ENCODE results near the gene CLASRP. TPM values are rescaled to one million over a fixed set of nuclear protein-coding genes. Genes with fewer than 3 reads are reported as not detected.

The CLASRP gene
- total and polyA plus RNA-seq, 9 of the 15 experiments (the other 6 are each of a cell fraction or from before 2014, with no cell fraction given): 0.94 to 86.3 (median 44.0) TPM

DNA sequence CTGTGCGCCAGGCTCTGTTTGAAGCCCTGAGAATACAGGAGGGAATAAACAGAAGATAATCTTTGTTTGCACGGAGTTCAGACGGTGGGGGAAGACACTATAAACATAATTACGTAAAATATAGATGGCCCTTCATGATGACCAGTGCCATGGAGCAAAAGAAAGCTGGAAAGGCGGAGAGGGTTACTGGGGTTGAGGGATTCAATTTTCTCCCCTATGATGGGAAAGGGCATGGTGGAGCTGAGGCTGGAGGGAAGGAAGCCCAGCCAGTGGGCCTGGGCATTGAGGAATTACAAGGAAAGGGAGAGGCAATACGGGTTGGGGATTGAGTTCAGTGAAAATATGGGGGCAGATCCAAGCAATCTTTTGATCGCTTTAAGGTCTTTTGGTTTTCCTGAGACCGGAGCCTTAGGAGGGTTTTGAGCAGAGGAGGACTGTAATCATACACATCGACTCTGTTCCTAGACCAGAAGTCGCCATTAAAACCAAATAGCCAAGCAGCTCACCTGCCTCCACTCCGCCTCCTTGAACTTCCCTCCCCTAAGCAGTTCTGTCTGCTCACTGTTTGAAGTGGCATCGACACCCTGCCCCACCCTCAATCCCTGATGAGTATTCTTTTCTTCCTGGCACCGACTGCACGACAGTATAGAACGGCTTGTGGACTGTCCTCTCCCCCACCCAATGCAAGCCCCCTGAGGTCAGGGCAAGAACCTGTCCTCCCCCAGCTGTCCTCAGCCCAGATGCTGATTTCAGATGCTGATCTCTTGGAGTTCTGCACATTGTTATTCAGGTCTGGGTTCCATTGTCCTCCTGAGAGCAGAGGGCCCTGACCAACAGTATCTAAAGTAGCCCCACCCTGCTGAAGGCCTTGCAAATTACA lies 38.2 kb downstream of the CLASRP start (continued):
- TF ChIP-seq, protein P1, sequence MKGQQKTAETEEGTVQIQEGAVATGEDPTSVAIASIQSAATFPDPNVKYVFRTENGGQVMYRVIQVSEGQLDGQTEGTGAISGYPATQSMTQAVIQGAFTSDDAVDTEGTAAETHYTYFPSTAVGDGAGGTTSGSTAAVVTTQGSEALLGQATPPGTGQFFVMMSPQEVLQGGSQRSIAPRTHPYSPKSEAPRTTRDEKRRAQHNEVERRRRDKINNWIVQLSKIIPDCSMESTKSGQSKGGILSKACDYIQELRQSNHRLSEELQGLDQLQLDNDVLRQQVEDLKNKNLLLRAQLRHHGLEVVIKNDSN (CRISPR knock-in tag; IDR thresholded peaks at IDR 0.05): peak; percentile 18; the same call in 1 of the 2 replicates
- TF ChIP-seq, protein P2, sequence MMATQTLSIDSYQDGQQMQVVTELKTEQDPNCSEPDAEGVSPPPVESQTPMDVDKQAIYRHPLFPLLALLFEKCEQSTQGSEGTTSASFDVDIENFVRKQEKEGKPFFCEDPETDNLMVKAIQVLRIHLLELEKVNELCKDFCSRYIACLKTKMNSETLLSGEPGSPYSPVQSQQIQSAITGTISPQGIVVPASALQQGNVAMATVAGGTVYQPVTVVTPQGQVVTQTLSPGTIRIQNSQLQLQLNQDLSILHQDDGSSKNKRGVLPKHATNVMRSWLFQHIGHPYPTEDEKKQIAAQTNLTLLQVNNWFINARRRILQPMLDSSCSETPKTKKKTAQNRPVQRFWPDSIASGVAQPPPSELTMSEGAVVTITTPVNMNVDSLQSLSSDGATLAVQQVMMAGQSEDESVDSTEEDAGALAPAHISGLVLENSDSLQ (IDR thresholded peaks at IDR 0.05): no peak
- TF ChIP-seq SNRNP70 (optimal IDR thresholded peaks at IDR 0.05; ENCODE audit: low read depth, low read length) (no peak), ATF4 (CRISPR knock-in tag; IDR thresholded peaks at IDR 0.05) (no peak), TARDBP (IDR thresholded peaks at IDR 0.05) (no peak), TEAD1 (CRISPR knock-in tag; IDR thresholded peaks at IDR 0.05) (no peak), THRB (CRISPR knock-in tag; conservative IDR thresholded peaks at IDR 0.05) (no peak), ZNF217 (CRISPR knock-in tag; IDR thresholded peaks at IDR 0.05) (no peak), RB1 (IDR thresholded peaks at IDR 0.05; ENCODE audit: low read depth) (no peak), ZNF449 (CRISPR knock-in tag; IDR thresholded peaks at IDR 0.05) (no peak)
- TF ChIP-seq, protein P3, sequence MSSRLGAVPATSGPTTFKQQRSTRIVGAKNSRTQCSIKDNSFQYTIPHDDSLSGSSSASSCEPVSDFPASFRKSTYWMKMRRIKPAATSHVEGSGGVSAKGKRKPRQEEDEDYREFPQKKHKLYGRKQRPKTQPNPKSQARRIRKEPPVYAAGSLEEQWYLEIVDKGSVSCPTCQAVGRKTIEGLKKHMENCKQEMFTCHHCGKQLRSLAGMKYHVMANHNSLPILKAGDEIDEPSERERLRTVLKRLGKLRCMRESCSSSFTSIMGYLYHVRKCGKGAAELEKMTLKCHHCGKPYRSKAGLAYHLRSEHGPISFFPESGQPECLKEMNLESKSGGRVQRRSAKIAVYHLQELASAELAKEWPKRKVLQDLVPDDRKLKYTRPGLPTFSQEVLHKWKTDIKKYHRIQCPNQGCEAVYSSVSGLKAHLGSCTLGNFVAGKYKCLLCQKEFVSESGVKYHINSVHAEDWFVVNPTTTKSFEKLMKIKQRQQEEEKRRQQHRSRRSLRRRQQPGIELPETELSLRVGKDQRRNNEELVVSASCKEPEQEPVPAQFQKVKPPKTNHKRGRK (tag; IDR thresholded peaks at IDR 0.05): 0 out of 2 replicates have a peak, but pooled peaks have one; percentile 18
- TF ChIP-seq, protein P4, sequence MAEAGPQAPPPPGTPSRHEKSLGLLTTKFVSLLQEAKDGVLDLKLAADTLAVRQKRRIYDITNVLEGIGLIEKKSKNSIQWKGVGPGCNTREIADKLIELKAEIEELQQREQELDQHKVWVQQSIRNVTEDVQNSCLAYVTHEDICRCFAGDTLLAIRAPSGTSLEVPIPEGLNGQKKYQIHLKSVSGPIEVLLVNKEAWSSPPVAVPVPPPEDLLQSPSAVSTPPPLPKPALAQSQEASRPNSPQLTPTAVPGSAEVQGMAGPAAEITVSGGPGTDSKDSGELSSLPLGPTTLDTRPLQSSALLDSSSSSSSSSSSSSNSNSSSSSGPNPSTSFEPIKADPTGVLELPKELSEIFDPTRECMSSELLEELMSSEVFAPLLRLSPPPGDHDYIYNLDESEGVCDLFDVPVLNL (CRISPR knock-in tag; IDR thresholded peaks at IDR 0.05; ENCODE audit: low read depth): no peak
- TF ChIP-seq, protein P5, sequence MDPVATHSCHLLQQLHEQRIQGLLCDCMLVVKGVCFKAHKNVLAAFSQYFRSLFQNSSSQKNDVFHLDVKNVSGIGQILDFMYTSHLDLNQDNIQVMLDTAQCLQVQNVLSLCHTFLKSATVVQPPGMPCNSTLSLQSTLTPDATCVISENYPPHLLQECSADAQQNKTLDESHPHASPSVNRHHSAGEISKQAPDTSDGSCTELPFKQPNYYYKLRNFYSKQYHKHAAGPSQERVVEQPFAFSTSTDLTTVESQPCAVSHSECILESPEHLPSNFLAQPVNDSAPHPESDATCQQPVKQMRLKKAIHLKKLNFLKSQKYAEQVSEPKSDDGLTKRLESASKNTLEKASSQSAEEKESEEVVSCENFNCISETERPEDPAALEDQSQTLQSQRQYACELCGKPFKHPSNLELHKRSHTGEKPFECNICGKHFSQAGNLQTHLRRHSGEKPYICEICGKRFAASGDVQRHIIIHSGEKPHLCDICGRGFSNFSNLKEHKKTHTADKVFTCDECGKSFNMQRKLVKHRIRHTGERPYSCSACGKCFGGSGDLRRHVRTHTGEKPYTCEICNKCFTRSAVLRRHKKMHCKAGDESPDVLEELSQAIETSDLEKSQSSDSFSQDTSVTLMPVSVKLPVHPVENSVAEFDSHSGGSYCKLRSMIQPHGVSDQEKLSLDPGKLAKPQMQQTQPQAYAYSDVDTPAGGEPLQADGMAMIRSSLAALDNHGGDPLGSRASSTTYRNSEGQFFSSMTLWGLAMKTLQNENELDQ (CRISPR knock-in tag; IDR thresholded peaks at IDR 0.05; ENCODE audit: borderline replicate concordance): 0 out of 2 replicates have a peak, but pooled peaks have one; percentile 49
